ENCODE data around the gene PNMA5. TPM values are rescaled to one million over a fixed set of nuclear protein-coding genes. Genes with fewer than 3 reads are reported as not detected.
"Not testable (repeated sequence)": the region's sequence is repeated elsewhere in the genome, so short reads cannot be mapped to it uniquely, and the experiment has no call there.

PNMA5 gene
- polyA plus RNA-seq = under 1 TPM in 2 of 4 donors, not detected in 2; 0.07 to 0.56 TPM
- long read RNA-seq, donor 1 = 0 reads
- long read RNA-seq, donor 2 = 0 reads
- long read RNA-seq, donor 3, partial matches to known transcripts = 13 of 13 reads
- long read RNA-seq, donor 3, other reads (novel, unspliced or antisense) = 0 of 13 reads
- long read RNA-seq, donor 4 = 0 reads
- long read RNA-seq, donor 5, partial matches to known transcripts = 44 of 44 reads
- long read RNA-seq, donor 5, other reads (novel, unspliced or antisense) = 0 of 44 reads
- long read RNA-seq, donor 6, partial matches to known transcripts = 9 of 9 reads
- long read RNA-seq, donor 6, other reads (novel, unspliced or antisense) = 0 of 9 reads
- long read RNA-seq, donor 7 = 0 reads
- long read RNA-seq, donor 8 = 0 reads
- long read RNA-seq, donor 9, partial matches to known transcripts = 6 of 6 reads
- long read RNA-seq, donor 9, other reads (novel, unspliced or antisense) = 0 of 6 reads
- long read RNA-seq, donor 10 = 0 reads

GRCh38 chrX:152993933-152994332 is at the start of gene PNMA5:
Gene PNMA5 (minus strand): TSS chrX:152994116. CDS start chrX:152991598, 2,518 bp downstream.
- no peaks in the 10 kb centered on the region for H3K36me3 ChIP-seq (ENCODE audit: control insufficient read depth in 3 of 3, insufficient read depth in 2 of 3, low read depth in 1 of 3, low read length in 3 of 3)
- no peak within 1 kb of the TSS for H3K27ac ChIP-seq (ENCODE audit: low read depth in 1 of 3, low read length in 2 of 3)
- no peaks in the 10 kb centered on the region for H3K9me3 ChIP-seq (ENCODE audit: control insufficient read depth in 2 of 2, insufficient read depth in 1 of 2, low read depth in 1 of 2, low read length in 1 of 2)
- H3K4me3 ChIP-seq (ENCODE audit: low read depth in 1 of 3, low read length in 3 of 3) = no peak within 1 kb of the TSS
- 90 to 95% (median 92%) methylated on average over 15 to 31 of the region's 31 CpGs for WGBS, 3 donors
- no peaks in the 10 kb centered on the region for H3K27me3 ChIP-seq (ENCODE audit: control insufficient read depth in 3 of 3, insufficient read depth in 3 of 3, low read length in 3 of 3)
- FAIRE-seq (no peak), DNase-seq (no peak)
- peaks cover 0 to 2% (median 0%) of the 10 kb centered on the region in 3 donors for H3K4me1 ChIP-seq (ENCODE audit: control insufficient read depth in 3 of 3, insufficient read depth in 2 of 3, low read depth in 1 of 3, low read length in 2 of 3)

GRCh38 chrX:153032397-153033118 is 38.6 kb upstream of the PNMA5 start:
- Histone ChIP-seq H3K27me3 (ENCODE audit: control insufficient read depth in 3 of 3, insufficient read depth in 3 of 3, low read length in 3 of 3) (no peaks in the 10 kb centered on the region), H3K36me3 (ENCODE audit: control insufficient read depth in 3 of 3, insufficient read depth in 2 of 3, low read depth in 1 of 3, low read length in 3 of 3) (no peaks in the 10 kb centered on the region), H3K4me1 (ENCODE audit: control insufficient read depth in 3 of 3, insufficient read depth in 2 of 3, low read depth in 1 of 3, low read length in 2 of 3) (no peaks in the 10 kb centered on the region), H3K27ac (ENCODE audit: low read depth in 1 of 3, low read length in 2 of 3) (peak overlapping the region in 1 of 3 donors; percentile 16), H3K9me3 (ENCODE audit: control insufficient read depth in 2 of 2, insufficient read depth in 1 of 2, low read depth in 1 of 2, low read length in 1 of 2) (no peaks in the 10 kb centered on the region), H3K4me3 (ENCODE audit: low read depth in 1 of 3, low read length in 3 of 3) (peak overlapping the region in 2 of 3 donors; percentile 4 to 35)
- 17 to 46% (median 39%) methylated on average over 45 to 64 of the region's 64 CpGs for WGBS, 3 donors
- no peak for FAIRE-seq
- peak; percentile 37 to 75 for DNase-seq

GRCh38 chrX:153030801-153031200 is 36.9 kb upstream of the PNMA5 start:
- no peak for DNase-seq
- Histone ChIP-seq H3K27me3 (ENCODE audit: control insufficient read depth in 3 of 3, insufficient read depth in 3 of 3, low read length in 3 of 3) (no peaks in the 10 kb centered on the region), H3K4me3 (ENCODE audit: low read depth in 1 of 3, low read length in 3 of 3) (no peak overlapping the region), H3K27ac (ENCODE audit: low read depth in 1 of 3, low read length in 2 of 3) (no peak overlapping the region), H3K4me1 (ENCODE audit: control insufficient read depth in 3 of 3, insufficient read depth in 2 of 3, low read depth in 1 of 3, low read length in 2 of 3) (no peaks in the 10 kb centered on the region), H3K36me3 (ENCODE audit: control insufficient read depth in 3 of 3, insufficient read depth in 2 of 3, low read depth in 1 of 3, low read length in 3 of 3) (no peaks in the 10 kb centered on the region), H3K9me3 (ENCODE audit: control insufficient read depth in 2 of 2, insufficient read depth in 1 of 2, low read depth in 1 of 2, low read length in 1 of 2) (no peaks in the 10 kb centered on the region)
- FAIRE-seq = no peak
- WGBS, 3 donors = 81 to 93% (median 82%) methylated on average over 6 to 12 of the region's 12 CpGs

GRCh38 chrX:153029875-153030274 is 36.0 kb upstream of the PNMA5 start:
- H3K4me3 ChIP-seq (ENCODE audit: low read depth in 1 of 3, low read length in 3 of 3) = no peak overlapping the region
- no peak for DNase-seq

GRCh38 chrX:153029162-153029561 is 35.2 kb upstream of the PNMA5 start:
- no peaks in the 10 kb centered on the region for H3K4me1 ChIP-seq (ENCODE audit: control insufficient read depth in 3 of 3, insufficient read depth in 2 of 3, low read depth in 1 of 3, low read length in 2 of 3)
- DNase-seq = no peak
- no peak overlapping the region for H3K27ac ChIP-seq (ENCODE audit: low read depth in 1 of 3, low read length in 2 of 3)
- H3K9me3 ChIP-seq (ENCODE audit: control insufficient read depth in 2 of 2, insufficient read depth in 1 of 2, low read depth in 1 of 2, low read length in 1 of 2) = no peaks in the 10 kb centered on the region
- 46 to 87% (median 81%) methylated on average over 2 of the region's 2 CpGs for WGBS, 3 donors
- H3K4me3 ChIP-seq (ENCODE audit: low read depth in 1 of 3, low read length in 3 of 3) = no peak overlapping the region
- FAIRE-seq = no peak
- no peaks in the 10 kb centered on the region for H3K27me3 ChIP-seq (ENCODE audit: control insufficient read depth in 3 of 3, insufficient read depth in 3 of 3, low read length in 3 of 3)
- no peaks in the 10 kb centered on the region for H3K36me3 ChIP-seq (ENCODE audit: control insufficient read depth in 3 of 3, insufficient read depth in 2 of 3, low read depth in 1 of 3, low read length in 3 of 3)

More at GRCh38 chrX:153029875-153030274, 36.0 kb upstream of the PNMA5 start:
- H3K9me3 ChIP-seq (ENCODE audit: control insufficient read depth in 2 of 2, insufficient read depth in 1 of 2, low read depth in 1 of 2, low read length in 1 of 2) = no peaks in the 10 kb centered on the region
- no peak for FAIRE-seq
- H3K36me3 ChIP-seq (ENCODE audit: control insufficient read depth in 3 of 3, insufficient read depth in 2 of 3, low read depth in 1 of 3, low read length in 3 of 3) = no peaks in the 10 kb centered on the region
- no peaks in the 10 kb centered on the region for H3K27me3 ChIP-seq (ENCODE audit: control insufficient read depth in 3 of 3, insufficient read depth in 3 of 3, low read length in 3 of 3)
- no peak overlapping the region for H3K27ac ChIP-seq (ENCODE audit: low read depth in 1 of 3, low read length in 2 of 3)
- no peaks in the 10 kb centered on the region for H3K4me1 ChIP-seq (ENCODE audit: control insufficient read depth in 3 of 3, insufficient read depth in 2 of 3, low read depth in 1 of 3, low read length in 2 of 3)
- WGBS, 3 donors = 89 to 96% (median 93%) methylated on average over 8 to 11 of the region's 11 CpGs

DNA sequence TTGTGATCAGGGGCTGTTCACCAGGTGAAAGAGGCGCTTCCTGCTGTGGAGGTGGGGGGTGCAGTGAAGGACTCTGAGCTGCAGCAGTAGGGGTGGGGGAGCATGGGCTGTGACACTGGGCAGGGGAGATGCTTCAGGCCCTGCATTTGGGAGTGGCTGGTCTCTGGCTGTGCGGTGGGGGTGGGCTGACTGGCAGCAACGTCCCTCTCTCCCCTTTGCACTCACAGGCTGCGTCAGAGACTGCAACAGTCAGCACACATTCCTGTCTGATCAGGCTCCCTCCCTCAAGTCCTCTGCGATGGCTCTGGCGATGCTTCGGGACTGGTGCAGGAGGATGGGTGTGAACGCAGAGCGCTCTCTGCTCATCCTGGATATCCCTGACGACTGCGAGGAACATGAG is 34.6 kb upstream of the PNMA5 start:
- not testable (repeated sequence) for H3K9me3 ChIP-seq (ENCODE audit: control insufficient read depth in 2 of 2, insufficient read depth in 1 of 2, low read depth in 1 of 2, low read length in 1 of 2); H3K27me3 ChIP-seq (ENCODE audit: control insufficient read depth in 3 of 3, insufficient read depth in 3 of 3, low read length in 3 of 3); DNase-seq; H3K4me1 ChIP-seq (ENCODE audit: control insufficient read depth in 3 of 3, insufficient read depth in 2 of 3, low read depth in 1 of 3, low read length in 2 of 3); FAIRE-seq; H3K4me3 ChIP-seq (ENCODE audit: low read depth in 1 of 3, low read length in 3 of 3); H3K36me3 ChIP-seq (ENCODE audit: control insufficient read depth in 3 of 3, insufficient read depth in 2 of 3, low read depth in 1 of 3, low read length in 3 of 3); H3K27ac ChIP-seq (ENCODE audit: low read depth in 1 of 3, low read length in 2 of 3)
- WGBS, 3 donors = 61 to 87% (median 75%) methylated on average over 3 to 11 of the region's 11 CpGs

DNA sequence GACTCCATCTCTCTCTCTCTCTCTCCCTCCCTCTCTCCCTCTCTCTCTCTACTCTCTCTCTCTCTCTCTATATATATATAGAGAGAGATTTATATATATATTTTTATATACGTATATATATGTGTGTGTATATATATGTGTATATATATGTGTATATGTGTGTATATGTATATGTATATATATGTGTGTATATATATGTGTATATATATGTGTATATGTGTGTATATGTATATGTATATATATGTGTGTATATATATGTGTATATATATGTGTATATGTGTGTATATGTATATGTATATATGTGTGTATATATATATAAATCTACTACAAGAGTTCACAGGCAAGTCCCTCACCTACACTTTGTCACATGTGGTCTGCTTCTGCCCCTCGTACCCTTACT is 32.6 kb upstream of the PNMA5 start:
- not testable (repeated sequence) for FAIRE-seq; H3K4me3 ChIP-seq (ENCODE audit: low read depth in 1 of 3, low read length in 3 of 3); H3K9me3 ChIP-seq (ENCODE audit: control insufficient read depth in 2 of 2, insufficient read depth in 1 of 2, low read depth in 1 of 2, low read length in 1 of 2); H3K27me3 ChIP-seq (ENCODE audit: control insufficient read depth in 3 of 3, insufficient read depth in 3 of 3, low read length in 3 of 3); H3K27ac ChIP-seq (ENCODE audit: low read depth in 1 of 3, low read length in 2 of 3); H3K4me1 ChIP-seq (ENCODE audit: control insufficient read depth in 3 of 3, insufficient read depth in 2 of 3, low read depth in 1 of 3, low read length in 2 of 3); H3K36me3 ChIP-seq (ENCODE audit: control insufficient read depth in 3 of 3, insufficient read depth in 2 of 3, low read depth in 1 of 3, low read length in 3 of 3); DNase-seq
- WGBS, 3 donors = 71 to 87% (median 85%) methylated on average over 2 of the region's 2 CpGs

- Histone ChIP-seq H3K27me3 (ENCODE audit: control insufficient read depth in 3 of 3, insufficient read depth in 3 of 3, low read length in 3 of 3) (no peaks in the 10 kb centered on the region), H3K27ac (ENCODE audit: low read depth in 1 of 3, low read length in 2 of 3) (no peak overlapping the region), H3K36me3 (ENCODE audit: control insufficient read depth in 3 of 3, insufficient read depth in 2 of 3, low read depth in 1 of 3, low read length in 3 of 3) (no peaks in the 10 kb centered on the region), H3K9me3 (ENCODE audit: control insufficient read depth in 2 of 2, insufficient read depth in 1 of 2, low read depth in 1 of 2, low read length in 1 of 2) (no peaks in the 10 kb centered on the region), H3K4me3 (ENCODE audit: low read depth in 1 of 3, low read length in 3 of 3) (no peak overlapping the region), H3K4me1 (ENCODE audit: control insufficient read depth in 3 of 3, insufficient read depth in 2 of 3, low read depth in 1 of 3, low read length in 2 of 3) (no peaks in the 10 kb centered on the region)
- WGBS, 3 donors = 51 to 65% (median 58%) methylated on average over 3 of the region's 3 CpGs
- DNase-seq = peak in 1 of 2 donors; percentile 20
- FAIRE-seq = no peak
Measured at GRCh38 chrX:153019166-153019565, 25.2 kb upstream of the PNMA5 start.
